Muscle of arm (tissue), 14 donors: ENCODE results near the gene PWWP2A. TPM values are rescaled to one million over a fixed set of nuclear protein-coding genes. Genes with fewer than 3 reads are reported as not detected.
A peak's percentile ranks its signal among the peaks of the same experiment; 100 is the strongest.
"Not testable (repeated sequence)": the region's sequence is repeated elsewhere in the genome, so short reads cannot be mapped to it uniquely, and the experiment has no call there.

Experiments
- DNase-seq: peaks from one replicate; pipeline ENCODE4 v3.0.0-alpha.2; 2013
- long read RNA-seq, 11 donors: transcript quantifications; one replicate each; lab custom pipeline, GENCODE V29; 2026
- polyA plus RNA-seq, 12 donors: library from polyadenylated mRNA; unstranded; fragments of 120-200 nt; gene quantifications; one replicate each; pipeline ENCODE4 v1.2.1, GENCODE V29; 2013; ENCODE audit not compliant: insufficient read length in 12 of 12

The PWWP2A gene
- 10 to 100 TPM in 11 of 12 donors, not detected in 1; 14.7 to 31.0 (median 16.3) TPM for polyA plus RNA-seq
- long read RNA-seq, donor 1, transcript PWWP2A-201 (2 exons, 3,346 nt), result major isoform, 14 of 232 reads
- long read RNA-seq, donor 1, partial matches to known transcripts, result 202 of 232 reads
- long read RNA-seq, donor 1, other reads (novel, unspliced or antisense), result 12 of 232 reads
- long read RNA-seq, donor 2, partial matches to known transcripts, result 0 of 7 reads
- long read RNA-seq, donor 2, other reads (novel, unspliced or antisense), result 0 of 7 reads
- long read RNA-seq, donor 3, partial matches to known transcripts, result 0 of 3 reads
- long read RNA-seq, donor 3, other reads (novel, unspliced or antisense), result 0 of 3 reads
- long read RNA-seq, donor 4, partial matches to known transcripts, result 67 of 70 reads
- long read RNA-seq, donor 4, other reads (novel, unspliced or antisense), result 0 of 70 reads
- long read RNA-seq, donor 5, transcript PWWP2A-201 (2 exons, 3,346 nt), result major isoform, 8 of 10 reads
- long read RNA-seq, donor 5, partial matches to known transcripts, result 0 of 10 reads
- long read RNA-seq, donor 5, other reads (novel, unspliced or antisense), result 0 of 10 reads
- long read RNA-seq, donor 6, partial matches to known transcripts, result 0 of 3 reads
- long read RNA-seq, donor 6, other reads (novel, unspliced or antisense), result 0 of 3 reads
- long read RNA-seq, donor 7, partial matches to known transcripts, result 0 of 1 reads
- long read RNA-seq, donor 7, other reads (novel, unspliced or antisense), result 0 of 1 reads
- long read RNA-seq, donor 8, transcript PWWP2A-201 (2 exons, 3,346 nt), result major isoform, 6 of 6 reads
- long read RNA-seq, donor 8, partial matches to known transcripts, result 0 of 6 reads
- long read RNA-seq, donor 8, other reads (novel, unspliced or antisense), result 0 of 6 reads
- long read RNA-seq, donor 9, partial matches to known transcripts, result 0 of 5 reads
- long read RNA-seq, donor 9, other reads (novel, unspliced or antisense), result 0 of 5 reads
- long read RNA-seq, donor 10, partial matches to known transcripts, result 83 of 104 reads
- long read RNA-seq, donor 10, other reads (novel, unspliced or antisense), result 14 of 104 reads
- long read RNA-seq, donor 11, transcript PWWP2A-201 (2 exons, 3,346 nt), result major isoform, 5 of 7 reads
- long read RNA-seq, donor 11, partial matches to known transcripts, result 0 of 7 reads
- long read RNA-seq, donor 11, other reads (novel, unspliced or antisense), result 0 of 7 reads

GRCh38 chr5:160119142-160119904, at the start of gene PWWP2A:
PWWP2A (minus strand) TSS chr5:160119450; CDS start chr5:160119388, 62 bp downstream.
- peak; percentile 100 for DNase-seq

- no peak for DNase-seq
Measured at GRCh38 chr5:160167624-160168165, 48.4 kb upstream of the PWWP2A start.

GRCh38 chr5:160166973-160167623, 47.8 kb upstream of the PWWP2A start:
- DNase-seq, result no peak

- no peak for DNase-seq
Measured at GRCh38 chr5:160166069-160166972, 47.1 kb upstream of the PWWP2A start.

GRCh38 chr5:160165137-160166068, 46.2 kb upstream of the PWWP2A start:
- peak; percentile 50 for DNase-seq

GRCh38 chr5:160162910-160163309, 43.7 kb upstream of the PWWP2A start:
- DNase-seq, result no peak

- DNase-seq, result no peak
Measured at GRCh38 chr5:160161626-160162025, 42.4 kb upstream of the PWWP2A start.

- DNase-seq, result not testable (repeated sequence)
Measured at GRCh38 chr5:160160875-160161274, 41.6 kb upstream of the PWWP2A start.

- DNase-seq, result no peak
Measured at GRCh38 chr5:160159991-160160792, 40.9 kb upstream of the PWWP2A start.

- no peak for DNase-seq
Measured at GRCh38 chr5:160158087-160158486, 38.8 kb upstream of the PWWP2A start.

GRCh38 chr5:160155017-160155750, 35.9 kb upstream of the PWWP2A start:
- DNase-seq, result no peak

- DNase-seq, result no peak
Measured at GRCh38 chr5:160152901-160153300, 33.7 kb upstream of the PWWP2A start.

- no peak for DNase-seq
Measured at GRCh38 chr5:160152287-160152686, 33.0 kb upstream of the PWWP2A start.

- no peak for DNase-seq
Measured at GRCh38 chr5:160151017-160151416, 31.8 kb upstream of the PWWP2A start.

- DNase-seq, result no peak
Measured at GRCh38 chr5:160150381-160150780, 31.1 kb upstream of the PWWP2A start.

- not testable (repeated sequence) for DNase-seq
Measured at GRCh38 chr5:160144436-160144835, 25.2 kb upstream of the PWWP2A start.
